H7 (cell line): Measurements from ENCODE around the gene ESCO1. TPM values are rescaled to one million over a fixed set of nuclear protein-coding genes. Genes with fewer than 3 reads are reported as not detected.

Source experiments
- DNase-seq: peaks from one replicate; pipeline ENCODE4 v3.0.0; 2012
- H3K27me3 ChIP-seq: 2 replicates; pipeline ENCODE4 v1.6.0; 2011; ENCODE audit warnings: mild to moderate bottlenecking, low read length; ENCODE audit not compliant: control insufficient read depth, insufficient read depth
- H3K36me3 ChIP-seq: replicated peaks from 2 replicates; pipeline ENCODE4 v1.5.1; 2011; ENCODE audit warnings: low read length; ENCODE audit not compliant: control insufficient read depth, insufficient read depth
- H3K4me3 ChIP-seq: 2 replicates; pipeline ENCODE4 v1.5.1; 2011; ENCODE audit warnings: low read depth, mild to moderate bottlenecking, control low read depth, low read length, moderate library complexity; ENCODE audit not compliant: insufficient read depth
- total RNA-seq: library from RNA; depleted of rRNA; stranded (reverse); fragments of >200 nt; shearing (Covaris generic); gene quantifications from 2 replicates; pipeline ENCODE4 v1.2.3, GENCODE V29; 2014; rRNA removed

ESCO1 gene
- total RNA-seq, 1 experiment from 2014 or later: 27.4 TPM

GRCh38 chr18:21486905-21487437, 113.5 kb downstream of the ESCO1 start:
- no peaks in the 10 kb centered on the region for H3K27me3 ChIP-seq
- H3K36me3 ChIP-seq: no peaks in the 10 kb centered on the region
- DNase-seq: no peak
- no peak overlapping the region for H3K4me3 ChIP-seq

DNA sequence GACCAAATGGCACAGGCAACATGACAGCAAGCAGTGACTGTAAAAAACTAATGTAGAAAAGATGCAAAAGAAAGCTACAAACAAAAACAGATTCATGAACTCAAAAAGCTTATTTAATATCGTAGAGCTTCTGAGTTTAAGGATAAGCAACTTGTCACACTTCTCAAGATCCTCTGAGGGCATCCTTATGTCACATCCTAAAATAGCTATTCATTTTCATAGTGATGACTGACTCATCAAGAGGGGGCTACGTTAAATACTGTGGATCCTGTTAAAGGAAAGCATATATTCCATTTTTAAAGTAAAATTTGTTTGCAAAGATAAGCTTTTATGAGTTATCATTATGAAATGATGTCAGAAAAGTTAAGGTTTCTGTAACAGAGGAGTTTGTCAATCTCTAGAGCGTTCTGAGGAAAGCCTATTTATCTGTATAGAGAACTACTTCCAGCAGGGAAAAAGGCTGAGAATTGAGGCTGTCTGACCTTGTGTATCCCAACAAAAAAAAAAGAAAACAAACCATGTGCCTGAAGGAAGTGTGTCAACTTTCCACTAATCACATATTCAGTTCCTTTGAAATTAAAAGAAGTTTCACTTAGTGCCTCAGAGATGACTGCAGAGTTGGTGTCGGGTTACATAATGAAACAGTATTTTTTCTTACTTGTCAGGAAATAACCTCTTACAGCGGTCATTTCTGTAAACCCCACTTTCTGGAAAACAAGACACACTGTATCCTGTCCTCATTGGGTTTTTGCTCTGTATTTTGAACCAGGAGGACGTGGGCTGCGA, 115.5 kb downstream of the ESCO1 start:
- H3K36me3 ChIP-seq: no peaks in the 10 kb centered on the region
- H3K27me3 ChIP-seq: no peaks in the 10 kb centered on the region
- DNase-seq: no peak
- no peak overlapping the region for H3K4me3 ChIP-seq

DNA sequence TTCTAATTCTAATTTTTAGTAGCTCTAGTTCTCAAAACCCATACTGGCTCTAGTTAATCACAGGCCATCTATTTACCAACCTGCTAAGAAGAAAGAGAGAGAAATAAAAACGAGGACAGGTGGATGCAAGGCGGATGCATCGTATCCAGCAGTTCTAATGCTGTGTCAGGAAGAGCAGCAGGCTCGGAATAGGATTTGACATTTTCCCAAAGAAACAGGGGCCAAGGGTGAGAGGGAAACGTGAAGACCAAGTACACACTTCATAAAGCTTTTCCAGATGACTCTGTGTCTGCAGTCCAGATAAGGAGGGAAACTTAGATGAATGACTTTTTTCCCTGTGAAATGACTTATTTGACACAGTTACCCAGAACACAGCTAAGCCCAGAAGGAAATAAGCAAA, 117.5 kb downstream of the ESCO1 start:
- Histone ChIP-seq H3K27me3 (no peaks in the 10 kb centered on the region), H3K36me3 (no peaks in the 10 kb centered on the region), H3K4me3 (no peak overlapping the region)
- DNase-seq: no peak

DNA sequence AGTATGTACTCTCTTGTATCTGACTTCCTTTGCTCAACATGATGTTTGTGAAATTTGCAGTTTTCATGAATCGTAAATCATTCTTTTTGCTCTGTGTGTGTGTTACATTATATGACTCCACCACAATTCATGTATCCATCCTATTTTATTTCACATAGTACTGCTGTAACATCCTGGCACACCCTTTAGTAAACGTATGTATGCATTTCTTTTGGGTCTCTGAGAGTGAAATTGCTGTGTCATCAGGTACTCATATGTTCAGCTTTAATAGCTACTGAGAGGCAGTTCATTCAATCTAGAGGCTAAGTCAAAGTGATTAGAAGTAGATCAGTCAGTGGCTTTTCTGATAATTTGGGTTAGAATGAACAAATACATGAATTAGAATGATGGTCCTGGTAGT, 118.8 kb downstream of the ESCO1 start:
- Histone ChIP-seq H3K36me3 (no peaks in the 10 kb centered on the region), H3K4me3 (no peak overlapping the region), H3K27me3 (no peaks in the 10 kb centered on the region)
- no peak for DNase-seq

GRCh38 chr18:21479721-21480120, 120.8 kb downstream of the ESCO1 start:
- Histone ChIP-seq H3K27me3 (no peaks in the 10 kb centered on the region), H3K4me3 (no peak overlapping the region), H3K36me3 (no peaks in the 10 kb centered on the region)
- no peak for DNase-seq

Other genes starting within 250 kb of the ESCO1 start
- 28.6 and 36.5 TPM in 2 replicates for gene SNRPD1, start 11.6 kb upstream of the ESCO1 start, total RNA-seq
- 5.5 and 6.9 TPM in 2 replicates for gene ABHD3, start 104.1 kb upstream of the ESCO1 start, total RNA-seq
- gene MIB1, start 140.1 kb upstream of the ESCO1 start, total RNA-seq: 46.1 and 64.3 TPM in 2 replicates